ENCODE measurements around the gene ZNF260.

Gene ZNF260

DNA sequence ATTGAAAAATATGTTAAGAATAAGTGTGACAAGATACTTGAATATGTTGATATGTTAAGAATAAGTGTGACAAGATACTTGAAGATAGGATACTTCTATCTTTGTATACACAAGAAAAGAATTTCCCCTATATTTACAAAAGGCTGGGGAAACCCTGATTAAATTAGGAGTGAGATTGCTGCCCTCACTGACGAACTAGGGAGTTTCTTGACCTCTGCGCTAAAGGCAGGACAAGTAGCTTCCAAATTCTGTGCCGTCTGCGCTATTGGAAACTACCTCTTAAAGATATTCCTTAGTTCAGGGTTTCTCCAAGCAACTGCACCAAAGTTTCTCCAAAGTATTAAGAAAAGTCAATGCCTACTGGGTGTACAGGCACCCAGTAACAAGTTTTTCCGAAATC is 730 bp downstream of the ZNF260 start:
- TF ChIP-seq, protein P1, sequence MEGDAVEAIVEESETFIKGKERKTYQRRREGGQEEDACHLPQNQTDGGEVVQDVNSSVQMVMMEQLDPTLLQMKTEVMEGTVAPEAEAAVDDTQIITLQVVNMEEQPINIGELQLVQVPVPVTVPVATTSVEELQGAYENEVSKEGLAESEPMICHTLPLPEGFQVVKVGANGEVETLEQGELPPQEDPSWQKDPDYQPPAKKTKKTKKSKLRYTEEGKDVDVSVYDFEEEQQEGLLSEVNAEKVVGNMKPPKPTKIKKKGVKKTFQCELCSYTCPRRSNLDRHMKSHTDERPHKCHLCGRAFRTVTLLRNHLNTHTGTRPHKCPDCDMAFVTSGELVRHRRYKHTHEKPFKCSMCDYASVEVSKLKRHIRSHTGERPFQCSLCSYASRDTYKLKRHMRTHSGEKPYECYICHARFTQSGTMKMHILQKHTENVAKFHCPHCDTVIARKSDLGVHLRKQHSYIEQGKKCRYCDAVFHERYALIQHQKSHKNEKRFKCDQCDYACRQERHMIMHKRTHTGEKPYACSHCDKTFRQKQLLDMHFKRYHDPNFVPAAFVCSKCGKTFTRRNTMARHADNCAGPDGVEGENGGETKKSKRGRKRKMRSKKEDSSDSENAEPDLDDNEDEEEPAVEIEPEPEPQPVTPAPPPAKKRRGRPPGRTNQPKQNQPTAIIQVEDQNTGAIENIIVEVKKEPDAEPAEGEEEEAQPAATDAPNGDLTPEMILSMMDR (IDR thresholded peaks at IDR 0.05): no peak
- Mint-ChIP-seq H3K9me3 (peaks cover 92% of the 10 kb centered on the region), H3K4me1 (peaks cover 15% of the 10 kb centered on the region), H3K27me3 (ENCODE audit: low read depth, poor library complexity) (peaks cover 13% of the 10 kb centered on the region), H3K27ac (peak overlapping the region; percentile 100), H3K4me3 (peak overlapping the region; percentile 97), H3K36me3 (ENCODE audit: low read depth) (peaks cover 93% of the 10 kb centered on the region)
- DNase-seq: no peak

DNA sequence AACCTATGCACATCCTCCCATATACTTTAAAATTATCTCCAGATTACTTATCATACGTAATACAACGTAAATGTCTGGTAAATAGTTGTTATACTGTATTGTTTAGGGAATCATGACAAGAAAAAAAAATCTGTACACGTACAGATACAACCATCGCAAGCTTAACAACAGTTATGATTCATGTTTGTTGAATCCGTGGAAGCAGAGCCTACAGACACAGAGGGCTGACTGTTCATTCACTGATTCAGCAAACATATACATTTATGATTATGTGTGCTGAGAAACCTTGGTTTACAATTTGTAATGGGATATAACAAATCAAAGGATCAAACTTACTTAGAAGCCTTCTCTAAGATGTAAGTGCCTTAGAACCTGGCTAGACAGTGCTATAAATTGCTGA is 1.5 kb downstream of the ZNF260 start:
- peaks cover 97% of the 10 kb centered on the region for H3K36me3 Mint-ChIP-seq (ENCODE audit: low read depth)
- no peak overlapping the region for H3K27ac Mint-ChIP-seq
- peaks cover 96% of the 10 kb centered on the region for H3K9me3 Mint-ChIP-seq
- TF ChIP-seq, protein P1 (IDR thresholded peaks at IDR 0.05): no peak
- DNase-seq: no peak
- H3K27me3 Mint-ChIP-seq (ENCODE audit: low read depth, poor library complexity): peaks cover 13% of the 10 kb centered on the region
- H3K4me3 Mint-ChIP-seq: peak overlapping the region; percentile 97
- H3K4me1 Mint-ChIP-seq: peaks cover 15% of the 10 kb centered on the region

DNA sequence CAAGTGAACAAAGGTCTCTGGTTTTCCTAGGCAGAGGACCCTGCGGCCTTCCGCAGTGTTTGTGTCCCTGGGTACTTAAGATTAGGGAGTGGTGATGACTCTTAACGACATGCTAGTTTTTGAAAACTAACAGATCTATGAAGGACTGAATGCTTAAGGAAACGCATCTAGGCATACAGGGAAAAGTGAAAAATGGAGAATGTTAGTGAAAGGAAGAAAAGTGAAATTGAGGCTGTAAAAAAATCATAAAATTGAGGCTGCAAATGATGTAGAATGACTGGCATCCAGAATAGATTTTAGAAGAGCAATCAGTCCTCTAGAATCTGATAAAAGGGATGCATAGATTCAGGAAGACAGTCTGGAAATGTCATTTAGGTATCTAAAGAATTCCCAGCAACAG is 3.5 kb downstream of the ZNF260 start:
- Mint-ChIP-seq H3K27ac (no peak overlapping the region), H3K9me3 (peaks cover 97% of the 10 kb centered on the region), H3K4me1 (peaks cover 15% of the 10 kb centered on the region), H3K36me3 (ENCODE audit: low read depth) (peaks cover 98% of the 10 kb centered on the region), H3K27me3 (ENCODE audit: low read depth, poor library complexity) (peaks cover 20% of the 10 kb centered on the region), H3K4me3 (no peak overlapping the region)
- TF ChIP-seq, protein P1 (IDR thresholded peaks at IDR 0.05): no peak
- no peak for DNase-seq

DNA sequence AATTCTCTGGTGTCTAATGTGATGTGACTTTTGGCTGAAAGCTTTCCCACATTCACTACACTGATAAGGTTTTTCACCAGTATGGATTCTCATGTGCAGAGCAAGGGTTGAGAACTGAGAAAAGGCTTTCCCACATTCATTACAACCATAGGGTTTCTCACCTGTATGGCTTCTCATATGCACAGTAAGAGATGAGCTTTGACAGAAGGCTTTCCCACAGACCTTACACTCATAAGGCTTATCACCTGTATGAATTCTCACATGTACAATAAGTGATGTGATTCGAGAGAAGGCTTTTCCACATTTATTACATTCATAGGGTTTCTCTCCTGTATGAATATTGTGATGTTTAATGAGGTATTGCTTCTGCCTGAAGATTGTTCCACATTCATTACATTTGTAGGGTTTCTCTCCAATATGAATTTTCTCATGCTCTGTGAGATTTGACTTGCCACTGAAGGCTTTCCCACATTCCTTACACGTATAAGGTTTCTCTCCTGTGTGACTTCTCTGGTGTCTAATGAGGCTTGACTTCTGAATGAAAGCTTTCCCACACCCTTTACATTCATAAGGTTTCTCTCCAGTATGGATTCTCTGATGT is 14.0 kb downstream of the ZNF260 start:
- no peak overlapping the region for H3K27ac Mint-ChIP-seq
- H3K27me3 Mint-ChIP-seq (ENCODE audit: low read depth, poor library complexity): no peaks in the 10 kb centered on the region
- TF ChIP-seq, protein P1 (IDR thresholded peaks at IDR 0.05): no peak
- no peak for DNase-seq
- H3K9me3 Mint-ChIP-seq: peaks cover 100% of the 10 kb centered on the region
- no peaks in the 10 kb centered on the region for H3K4me1 Mint-ChIP-seq
- peaks cover 96% of the 10 kb centered on the region for H3K36me3 Mint-ChIP-seq (ENCODE audit: low read depth)
- no peak overlapping the region for H3K4me3 Mint-ChIP-seq

DNA sequence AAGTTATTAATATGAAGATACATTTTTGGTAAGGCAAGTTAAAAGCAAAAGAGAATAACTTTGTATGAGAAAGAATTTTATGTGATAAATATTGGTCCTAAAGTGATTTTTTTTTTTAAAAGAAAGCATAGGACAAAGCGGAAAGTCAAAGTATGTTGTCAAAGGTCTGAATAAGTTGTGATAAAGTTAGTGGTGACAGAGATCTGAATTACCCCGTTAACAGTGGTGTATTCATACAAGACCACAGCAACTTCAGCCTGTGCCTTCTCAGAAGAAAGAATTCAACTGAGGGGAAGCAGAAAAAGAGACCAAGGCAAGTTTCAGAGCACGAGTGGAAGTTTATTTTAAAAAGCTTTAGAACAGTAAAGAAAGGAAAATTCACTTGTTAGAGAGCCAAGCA is 19.7 kb downstream of the ZNF260 start:
- Mint-ChIP-seq H3K27me3 (ENCODE audit: low read depth, poor library complexity) (no peaks in the 10 kb centered on the region), H3K4me3 (no peak overlapping the region), H3K36me3 (ENCODE audit: low read depth) (peaks cover 59% of the 10 kb centered on the region), H3K27ac (no peak overlapping the region), H3K9me3 (peaks cover 97% of the 10 kb centered on the region), H3K4me1 (no peaks in the 10 kb centered on the region)
- DNase-seq: no peak
- TF ChIP-seq, protein P1 (IDR thresholded peaks at IDR 0.05): no peak

DNA sequence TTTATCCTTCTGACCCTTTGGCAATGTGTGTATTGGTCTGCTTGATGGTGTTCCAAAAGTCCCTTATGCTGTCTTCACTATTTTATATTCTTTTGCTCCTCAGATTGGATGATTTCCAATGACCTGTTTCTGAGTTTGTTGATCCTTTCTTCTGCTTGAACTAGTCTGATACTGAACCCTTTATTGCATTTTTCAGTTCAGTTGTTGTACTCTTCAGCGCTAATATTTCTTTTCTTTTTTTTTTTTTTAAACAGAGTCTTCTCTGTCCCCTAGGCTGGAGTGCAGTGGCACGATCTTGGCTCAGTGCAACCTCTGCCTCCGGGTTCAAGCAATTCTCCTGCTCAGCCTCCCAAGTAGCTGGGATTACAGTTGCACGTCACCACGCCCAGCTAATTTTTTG is 26.1 kb downstream of the ZNF260 start:
- H3K4me1 Mint-ChIP-seq: no peaks in the 10 kb centered on the region
- H3K27ac Mint-ChIP-seq: no peak overlapping the region
- H3K27me3 Mint-ChIP-seq (ENCODE audit: low read depth, poor library complexity): no peaks in the 10 kb centered on the region
- TF ChIP-seq, protein P1 (IDR thresholded peaks at IDR 0.05): no peak
- peaks cover 95% of the 10 kb centered on the region for H3K9me3 Mint-ChIP-seq
- peaks cover 20% of the 10 kb centered on the region for H3K36me3 Mint-ChIP-seq (ENCODE audit: low read depth)
- DNase-seq: no peak
- no peak overlapping the region for H3K4me3 Mint-ChIP-seq
